ENCODE data around the gene SCN1B.
A peak's percentile ranks its signal among the peaks of the same experiment; 100 is the strongest.
"Not testable (repeated sequence)": the region's sequence is repeated elsewhere in the genome, so short reads cannot be mapped to it uniquely, and the experiment has no call there.

SCN1B gene

GRCh38 chr19:35027009-35027408 lies 3.3 kb upstream of the SCN1B start:
- Histone ChIP-seq H3K9me3 (replicated peaks in 1 of 2; ENCODE audit: control insufficient read depth in 2 of 2, insufficient read depth in 1 of 2, low read depth in 1 of 2, low read length in 2 of 2) (no peaks in the 10 kb centered on the region), H3K9ac (ENCODE audit: low read depth, low read length, poor library complexity) (no peak overlapping the region), H2BK12ac (ENCODE audit: low read length) (no peak overlapping the region), H2AFZ (ENCODE audit: low read length) (no peak overlapping the region), H2BK5ac (ENCODE audit: low read length) (no peak overlapping the region), H2AK5ac (ENCODE audit: low read depth, low read length) (no peak overlapping the region), H3K79me1 (ENCODE audit: low read depth, low read length) (peaks cover 2% of the 10 kb centered on the region), H3K23ac (ENCODE audit: low read depth, low read length, poor library complexity) (no peak overlapping the region), H4K8ac (ENCODE audit: low read depth, low read length) (no peak overlapping the region), H3K4me1 (ENCODE audit: control insufficient read depth in 2 of 2, insufficient read depth in 1 of 2, low read depth in 1 of 2, low read length in 2 of 2) (peaks cover 0 to 6% of the 10 kb centered on the region in 2 donors), H3K27ac (replicated peaks; ENCODE audit: low read length) (no peak overlapping the region), H2BK15ac (ENCODE audit: low read length) (no peak overlapping the region), H3K18ac (ENCODE audit: low read length) (no peak overlapping the region), H4K91ac (ENCODE audit: low read depth, low read length, poor library complexity) (no peak overlapping the region), H3K27me3 (ENCODE audit: control insufficient read depth in 3 of 3, insufficient read depth in 3 of 3, low read depth in 1 of 3, low read length in 3 of 3) (peaks cover 0 to 10% (median 6%) of the 10 kb centered on the region in 3 experiments), H2BK120ac (ENCODE audit: low read depth, low read length) (no peak overlapping the region), H3K4me3 (ENCODE audit: low read length in 2 of 2) (no peak overlapping the region), H3K4me2 (ENCODE audit: insufficient read depth, low read length, poor library complexity, severe bottlenecking) (no peak overlapping the region), H3K4ac (ENCODE audit: low read length) (no peak overlapping the region), H3K36me3 (replicated peaks in 1 of 2; ENCODE audit: control insufficient read depth in 2 of 2, insufficient read depth in 2 of 2, low read length in 2 of 2) (peaks cover 40 to 62% of the 10 kb centered on the region in 2 donors), H3K14ac (ENCODE audit: low read length) (no peak overlapping the region)
- no CpG with 5 or more reads among the region's 8 CpGs for WGBS, 2 donors (ENCODE audit: extremely low coverage in 2 of 2, insufficient read length in 2 of 2, insufficient replicate concordance in 1 of 2)
- DNase-seq (ENCODE audit: low spot score) = no peak

- no peak overlapping the region for H3K4ac ChIP-seq (ENCODE audit: low read length)
- no peak overlapping the region for H2BK5ac ChIP-seq (ENCODE audit: low read length)
- peaks cover 0 to 7% of the 10 kb centered on the region in 2 donors for H3K4me1 ChIP-seq (ENCODE audit: control insufficient read depth in 2 of 2, insufficient read depth in 1 of 2, low read depth in 1 of 2, low read length in 2 of 2)
- H3K14ac ChIP-seq (ENCODE audit: low read length) = no peak overlapping the region
- WGBS, 2 donors (ENCODE audit: extremely low coverage in 2 of 2, insufficient read length in 2 of 2, insufficient replicate concordance in 1 of 2) = no CpG with 5 or more reads among the region's 7 CpGs
- peaks cover 0 to 15% (median 14%) of the 10 kb centered on the region in 3 experiments for H3K27me3 ChIP-seq (ENCODE audit: control insufficient read depth in 3 of 3, insufficient read depth in 3 of 3, low read depth in 1 of 3, low read length in 3 of 3)
- H2BK15ac ChIP-seq (ENCODE audit: low read length) = no peak overlapping the region
- no peak overlapping the region for H2AFZ ChIP-seq (ENCODE audit: low read length)
- H3K27ac ChIP-seq (replicated peaks; ENCODE audit: low read length) = no peak overlapping the region
- H3K23ac ChIP-seq (ENCODE audit: low read depth, low read length, poor library complexity) = no peak overlapping the region
- peaks cover 4% of the 10 kb centered on the region for H3K79me1 ChIP-seq (ENCODE audit: low read depth, low read length)
- H3K9ac ChIP-seq (ENCODE audit: low read depth, low read length, poor library complexity) = no peak overlapping the region
- H3K9me3 ChIP-seq (replicated peaks in 1 of 2; ENCODE audit: control insufficient read depth in 2 of 2, insufficient read depth in 1 of 2, low read depth in 1 of 2, low read length in 2 of 2) = no peaks in the 10 kb centered on the region
- peaks cover 37 to 54% of the 10 kb centered on the region in 2 donors for H3K36me3 ChIP-seq (replicated peaks in 1 of 2; ENCODE audit: control insufficient read depth in 2 of 2, insufficient read depth in 2 of 2, low read length in 2 of 2)
- no peak overlapping the region for H2BK12ac ChIP-seq (ENCODE audit: low read length)
- H3K4me3 ChIP-seq (ENCODE audit: low read length in 2 of 2) = no peak overlapping the region
- no peak overlapping the region for H3K4me2 ChIP-seq (ENCODE audit: insufficient read depth, low read length, poor library complexity, severe bottlenecking)
- no peak overlapping the region for H4K91ac ChIP-seq (ENCODE audit: low read depth, low read length, poor library complexity)
- no peak overlapping the region for H4K8ac ChIP-seq (ENCODE audit: low read depth, low read length)
- H2AK5ac ChIP-seq (ENCODE audit: low read depth, low read length) = no peak overlapping the region
- DNase-seq (ENCODE audit: low spot score) = no peak
- H3K18ac ChIP-seq (ENCODE audit: low read length) = no peak overlapping the region
- no peak overlapping the region for H2BK120ac ChIP-seq (ENCODE audit: low read depth, low read length)
These were observed 2.2 kb upstream of the SCN1B start for GRCh38 chr19:35027851-35028599.

- not testable (repeated sequence) for H2BK15ac ChIP-seq (ENCODE audit: low read length); H3K9me3 ChIP-seq (replicated peaks in 1 of 2; ENCODE audit: control insufficient read depth in 2 of 2, insufficient read depth in 1 of 2, low read depth in 1 of 2, low read length in 2 of 2); H3K14ac ChIP-seq (ENCODE audit: low read length); H4K91ac ChIP-seq (ENCODE audit: low read depth, low read length, poor library complexity); H4K8ac ChIP-seq (ENCODE audit: low read depth, low read length); H2AFZ ChIP-seq (ENCODE audit: low read length); H3K27ac ChIP-seq (replicated peaks; ENCODE audit: low read length); H3K23ac ChIP-seq (ENCODE audit: low read depth, low read length, poor library complexity); H3K18ac ChIP-seq (ENCODE audit: low read length); H3K4ac ChIP-seq (ENCODE audit: low read length); H3K79me1 ChIP-seq (ENCODE audit: low read depth, low read length); H3K4me2 ChIP-seq (ENCODE audit: insufficient read depth, low read length, poor library complexity, severe bottlenecking); H2BK120ac ChIP-seq (ENCODE audit: low read depth, low read length); H3K4me1 ChIP-seq (ENCODE audit: control insufficient read depth in 2 of 2, insufficient read depth in 1 of 2, low read depth in 1 of 2, low read length in 2 of 2); H3K4me3 ChIP-seq (ENCODE audit: low read length in 2 of 2); H2AK5ac ChIP-seq (ENCODE audit: low read depth, low read length); DNase-seq (ENCODE audit: low spot score); H2BK12ac ChIP-seq (ENCODE audit: low read length); H2BK5ac ChIP-seq (ENCODE audit: low read length); H3K9ac ChIP-seq (ENCODE audit: low read depth, low read length, poor library complexity)
- H3K27me3 ChIP-seq (ENCODE audit: control insufficient read depth in 3 of 3, insufficient read depth in 3 of 3, low read depth in 1 of 3, low read length in 3 of 3) = peaks cover 0 to 15% (median 14%) of the 10 kb centered on the region in 3 experiments
- peaks cover 34 to 49% of the 10 kb centered on the region in 2 donors for H3K36me3 ChIP-seq (replicated peaks in 1 of 2; ENCODE audit: control insufficient read depth in 2 of 2, insufficient read depth in 2 of 2, low read length in 2 of 2)
- WGBS, 2 donors (ENCODE audit: extremely low coverage in 2 of 2, insufficient read length in 2 of 2, insufficient replicate concordance in 1 of 2) = no CpG with 5 or more reads among the region's 3 CpGs
These were observed 1.7 kb upstream of the SCN1B start for GRCh38 chr19:35028600-35028885.

GRCh38 chr19:35029275-35029736 lies 964 bp upstream of the SCN1B start:
- no CpG with 5 or more reads among the region's 11 CpGs for WGBS, 2 donors (ENCODE audit: extremely low coverage in 2 of 2, insufficient read length in 2 of 2, insufficient replicate concordance in 1 of 2)
- H3K79me1 ChIP-seq (ENCODE audit: low read depth, low read length); H3K18ac ChIP-seq (ENCODE audit: low read length); H3K4me1 ChIP-seq (ENCODE audit: control insufficient read depth in 2 of 2, insufficient read depth in 1 of 2, low read depth in 1 of 2, low read length in 2 of 2); H2BK5ac ChIP-seq (ENCODE audit: low read length); H3K14ac ChIP-seq (ENCODE audit: low read length); H2AFZ ChIP-seq (ENCODE audit: low read length); DNase-seq (ENCODE audit: low spot score); H4K8ac ChIP-seq (ENCODE audit: low read depth, low read length); H3K4me2 ChIP-seq (ENCODE audit: insufficient read depth, low read length, poor library complexity, severe bottlenecking); H3K27ac ChIP-seq (replicated peaks; ENCODE audit: low read length); H2BK12ac ChIP-seq (ENCODE audit: low read length); H2BK120ac ChIP-seq (ENCODE audit: low read depth, low read length); H3K9me3 ChIP-seq (replicated peaks in 1 of 2; ENCODE audit: control insufficient read depth in 2 of 2, insufficient read depth in 1 of 2, low read depth in 1 of 2, low read length in 2 of 2); H3K9ac ChIP-seq (ENCODE audit: low read depth, low read length, poor library complexity); H2AK5ac ChIP-seq (ENCODE audit: low read depth, low read length); H4K91ac ChIP-seq (ENCODE audit: low read depth, low read length, poor library complexity); H3K4me3 ChIP-seq (ENCODE audit: low read length in 2 of 2); H3K4ac ChIP-seq (ENCODE audit: low read length); H2BK15ac ChIP-seq (ENCODE audit: low read length): not testable (repeated sequence)
- Histone ChIP-seq H3K27me3 (ENCODE audit: control insufficient read depth in 3 of 3, insufficient read depth in 3 of 3, low read depth in 1 of 3, low read length in 3 of 3) (peaks cover 0 to 15% (median 14%) of the 10 kb centered on the region in 3 experiments), H3K23ac (ENCODE audit: low read depth, low read length, poor library complexity) (peak overlapping the region; percentile 91), H3K36me3 (replicated peaks in 1 of 2; ENCODE audit: control insufficient read depth in 2 of 2, insufficient read depth in 2 of 2, low read length in 2 of 2) (peaks cover 26 to 41% of the 10 kb centered on the region in 2 donors)
